ENCODE results near the gene MTG2.

Gene MTG2

DNA sequence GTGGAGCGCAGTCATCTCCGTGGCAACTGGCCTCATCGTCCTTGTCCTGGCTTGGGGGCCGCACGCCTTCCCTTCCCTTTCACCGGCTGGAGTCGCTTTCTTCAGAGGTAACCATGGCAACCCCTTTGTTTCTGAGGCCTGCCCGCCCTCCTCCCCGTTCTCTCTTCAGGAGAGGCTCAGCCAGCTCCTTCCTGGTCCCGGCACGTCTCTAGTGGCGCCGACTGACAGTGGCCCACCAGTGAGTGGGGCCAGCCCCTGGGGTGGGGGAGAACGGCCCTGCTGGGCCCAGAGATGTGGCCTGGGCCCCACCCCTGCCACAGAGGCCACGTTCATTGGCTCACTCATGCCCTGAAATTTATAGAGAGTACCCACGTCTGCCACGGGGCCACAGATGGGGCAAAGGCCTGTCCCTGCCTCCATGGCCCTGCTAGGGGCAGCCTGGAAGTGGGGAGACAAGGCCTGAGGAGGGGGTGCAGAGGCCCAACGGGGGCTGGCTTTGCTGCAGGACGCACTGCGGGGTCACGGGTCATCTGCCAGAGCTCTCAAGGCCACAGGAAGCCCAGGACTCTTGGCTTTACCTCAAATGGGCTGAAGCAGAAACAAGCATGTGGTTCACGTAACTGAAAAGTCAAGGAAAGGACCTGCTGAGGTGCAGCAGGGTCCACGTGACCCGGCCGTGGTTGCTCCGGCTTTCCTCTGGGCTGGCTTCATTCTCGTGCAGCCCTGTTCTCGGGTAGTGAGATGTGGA, 54.1 kb downstream of the MTG2 start:
- DNase-seq = no peak

- DNase-seq = no peak
Observed at GRCh38 chr20:62237514-62237800, 54.6 kb downstream of the MTG2 start.

GRCh38 chr20:62237801-62238568, 55.2 kb downstream of the MTG2 start, which contains the start of gene OSBPL2:
TSS of gene OSBPL2 (plus strand) at chr20:62238521. CDS start at chr20:62256185, 17,664 bp downstream.
- DNase-seq = peak; percentile 98

DNA sequence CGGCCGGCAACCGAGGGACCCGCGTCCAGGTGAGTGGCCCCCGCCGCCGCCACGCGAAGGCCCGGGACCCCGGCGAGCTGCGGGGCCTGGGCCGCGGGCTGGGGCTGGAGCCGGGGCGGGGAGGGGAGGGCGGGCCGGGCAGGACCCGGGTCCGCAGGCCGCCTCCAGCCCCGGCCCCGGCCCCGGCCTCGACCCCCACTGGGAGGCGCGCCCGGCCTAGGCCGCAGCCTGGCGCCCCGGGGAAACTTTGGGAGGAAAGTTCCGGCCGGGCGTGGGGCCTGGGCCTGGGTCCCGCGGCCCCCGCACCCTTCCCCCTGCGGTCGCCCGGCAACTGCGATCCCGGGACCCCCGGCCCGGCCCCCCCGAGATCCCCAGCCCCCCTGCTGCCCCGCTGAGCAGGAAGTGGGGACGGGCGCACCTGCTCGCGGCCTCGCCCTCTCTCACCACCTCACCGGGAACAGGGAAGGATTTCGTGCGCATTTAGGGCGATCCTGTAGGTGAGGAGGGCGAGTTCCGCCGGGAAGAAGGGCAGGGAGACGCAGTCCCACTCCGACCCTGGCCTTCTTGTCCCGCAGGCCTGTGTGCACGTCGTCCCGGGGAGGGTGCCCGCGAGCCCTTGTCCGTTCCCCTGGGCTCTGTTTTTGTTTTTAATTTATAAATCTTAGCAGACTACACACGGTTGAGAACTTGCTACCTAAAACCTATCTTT, 55.9 kb downstream of the MTG2 start:
- DNase-seq = no peak

DNA sequence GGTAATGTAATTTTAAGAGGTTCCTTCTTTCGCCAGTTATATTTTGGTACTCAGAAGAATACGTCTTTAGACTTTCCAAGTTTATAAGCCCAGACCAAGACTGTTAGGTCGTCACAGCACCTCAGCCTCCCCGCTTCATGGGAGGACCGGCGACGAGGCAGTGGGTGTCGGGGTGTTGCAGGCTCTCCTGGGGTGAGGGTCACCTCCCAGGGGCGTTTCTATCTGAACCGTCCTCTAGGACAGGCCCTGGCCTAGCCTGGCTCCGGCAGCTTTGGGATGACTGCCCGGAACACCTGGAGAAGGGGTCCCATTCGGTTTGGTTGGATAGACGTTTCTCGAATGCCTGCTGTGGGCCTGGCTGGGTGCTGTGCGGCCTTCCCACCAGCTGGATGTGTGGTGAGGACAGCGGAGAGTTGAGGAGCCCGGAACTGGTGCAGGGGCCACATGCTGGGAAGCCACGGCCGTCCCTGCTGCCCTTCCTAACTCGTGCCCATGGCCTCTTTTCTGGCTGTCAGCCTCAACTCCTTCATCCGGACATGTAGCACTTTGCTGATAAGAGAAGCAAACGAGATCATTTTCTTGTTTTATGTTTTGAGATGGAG, 56.6 kb downstream of the MTG2 start:
- no peak for DNase-seq

DNA sequence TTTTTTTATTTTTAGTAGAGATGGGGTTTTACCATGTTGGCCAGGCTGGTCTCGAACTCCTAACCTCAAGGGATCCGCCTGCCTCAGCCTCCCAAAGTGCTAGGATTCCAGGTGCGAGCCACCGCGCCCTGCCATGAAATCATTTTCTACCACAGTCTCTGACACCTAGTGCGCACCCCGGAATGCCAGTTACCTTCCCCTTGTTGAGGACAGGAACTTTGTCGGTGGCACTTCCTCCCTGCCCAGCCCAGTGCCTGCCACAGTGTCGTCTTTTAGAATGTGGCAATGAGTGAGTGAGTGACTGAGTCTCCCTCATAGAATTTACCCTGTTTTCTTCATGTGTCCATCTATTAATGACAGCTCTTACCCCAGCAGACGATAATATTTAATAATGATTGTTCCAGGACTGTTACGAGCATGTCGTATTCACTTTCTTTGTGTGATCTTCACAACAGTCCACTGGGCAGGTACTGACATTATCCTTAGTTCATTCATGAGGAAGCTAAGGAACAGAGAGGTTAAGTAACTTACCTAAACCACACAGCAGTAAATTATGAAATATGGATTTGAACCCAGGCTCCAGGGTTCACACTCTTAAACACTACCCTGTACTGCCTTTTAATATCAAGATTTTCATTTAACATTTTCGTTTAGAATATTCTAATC, 57.3 kb downstream of the MTG2 start:
- no peak for DNase-seq

GRCh38 chr20:62241506-62241905, 58.7 kb downstream of the MTG2 start:
- no peak for DNase-seq

GRCh38 chr20:62242176-62242575, 59.3 kb downstream of the MTG2 start:
- no peak for DNase-seq

DNA sequence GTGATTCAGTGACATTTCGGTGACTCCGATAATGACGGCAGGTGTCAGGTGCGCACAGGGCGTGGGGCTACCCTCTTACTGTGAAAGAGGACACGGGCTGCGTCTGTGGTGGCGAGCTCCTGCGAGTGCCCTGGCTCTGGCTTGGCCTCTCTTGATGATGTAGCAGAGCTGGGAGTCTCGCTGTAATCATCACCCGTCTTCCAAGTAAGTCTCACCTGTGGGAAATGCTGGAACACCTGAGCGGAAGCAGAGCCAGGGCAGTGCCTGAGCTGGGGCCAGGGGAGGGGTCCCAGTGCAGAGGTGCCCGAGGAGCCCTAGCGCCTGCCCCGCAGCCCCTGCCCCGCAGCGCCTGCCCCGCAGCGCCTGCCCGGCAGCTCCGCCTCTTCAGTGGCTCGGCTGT, 60.3 kb downstream of the MTG2 start:
- no peak for DNase-seq

DNA sequence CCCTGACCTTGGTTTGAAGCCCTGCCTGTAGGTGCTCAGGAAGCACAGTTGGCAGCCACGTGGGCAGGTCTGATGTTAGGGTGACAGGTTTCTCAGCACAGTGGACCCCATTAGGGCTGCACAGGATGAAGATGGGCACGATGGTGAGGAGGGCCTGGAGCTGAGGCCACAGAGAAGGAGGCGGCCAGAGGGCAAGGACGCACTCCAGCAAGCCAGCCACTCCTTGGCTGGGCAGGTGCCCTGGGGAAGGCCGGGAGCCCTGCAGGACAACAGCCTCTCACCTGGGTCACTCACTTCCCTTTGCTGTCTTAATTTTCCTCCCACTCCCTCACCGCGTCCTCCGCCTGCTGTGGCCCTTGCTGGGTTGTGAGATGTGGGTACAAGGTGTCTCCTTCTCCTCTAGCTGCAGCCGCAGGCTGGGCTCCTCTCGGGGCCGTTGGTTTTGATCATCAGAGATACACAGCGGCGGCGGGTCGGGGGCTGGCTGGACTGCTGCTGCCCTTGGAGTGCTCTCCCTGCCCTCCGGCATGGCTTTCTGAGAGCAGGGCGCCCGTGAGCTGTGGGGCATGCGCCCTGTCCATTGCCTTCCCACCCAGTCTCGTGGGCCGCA, 61.2 kb downstream of the MTG2 start:
- DNase-seq = no peak

GRCh38 chr20:62244644-62245108, 61.8 kb downstream of the MTG2 start:
- DNase-seq = no peak

GRCh38 chr20:62245911-62246280, 63.1 kb downstream of the MTG2 start:
- no peak for DNase-seq

- no peak for DNase-seq
Observed at GRCh38 chr20:62246431-62246830, 63.6 kb downstream of the MTG2 start.

DNA sequence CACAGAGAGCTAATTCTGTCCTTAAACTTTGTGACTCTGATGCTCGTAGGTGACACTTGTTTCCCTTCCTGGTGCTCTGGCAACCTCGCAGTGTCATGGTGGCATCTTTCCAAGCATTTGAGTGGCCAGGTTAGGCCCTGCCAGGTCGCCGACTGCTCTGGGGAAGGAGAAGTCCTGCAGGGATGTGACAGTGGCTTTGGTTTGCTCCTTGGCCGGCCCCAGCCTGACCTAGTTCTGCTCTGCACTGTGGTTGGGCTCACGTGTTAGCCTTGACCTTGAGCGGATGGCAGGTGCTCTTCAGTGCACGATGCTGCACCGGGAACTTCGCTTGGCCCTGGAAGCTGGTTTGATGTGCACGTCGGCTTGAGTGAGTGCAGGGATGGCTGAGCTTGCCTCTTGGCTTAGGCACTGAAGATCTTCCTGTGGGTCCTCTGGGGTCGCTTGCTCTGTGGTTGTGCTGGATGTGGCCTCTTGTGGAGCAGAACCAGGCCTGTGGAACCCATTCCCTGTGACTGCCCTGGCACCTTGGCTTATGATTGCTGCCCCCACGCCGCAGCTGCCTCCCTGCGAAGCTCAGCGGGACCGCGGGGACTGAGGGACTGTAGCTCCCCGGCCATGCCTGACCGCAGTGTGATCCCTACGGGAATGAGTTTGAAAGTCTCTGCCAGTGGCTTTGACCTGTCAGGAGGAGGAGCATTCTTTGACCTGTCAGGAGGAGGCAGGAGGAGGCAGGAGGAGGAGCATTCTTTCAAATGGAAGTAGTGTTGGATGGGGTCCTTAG, 64.2 kb downstream of the MTG2 start:
- DNase-seq = no peak

DNA sequence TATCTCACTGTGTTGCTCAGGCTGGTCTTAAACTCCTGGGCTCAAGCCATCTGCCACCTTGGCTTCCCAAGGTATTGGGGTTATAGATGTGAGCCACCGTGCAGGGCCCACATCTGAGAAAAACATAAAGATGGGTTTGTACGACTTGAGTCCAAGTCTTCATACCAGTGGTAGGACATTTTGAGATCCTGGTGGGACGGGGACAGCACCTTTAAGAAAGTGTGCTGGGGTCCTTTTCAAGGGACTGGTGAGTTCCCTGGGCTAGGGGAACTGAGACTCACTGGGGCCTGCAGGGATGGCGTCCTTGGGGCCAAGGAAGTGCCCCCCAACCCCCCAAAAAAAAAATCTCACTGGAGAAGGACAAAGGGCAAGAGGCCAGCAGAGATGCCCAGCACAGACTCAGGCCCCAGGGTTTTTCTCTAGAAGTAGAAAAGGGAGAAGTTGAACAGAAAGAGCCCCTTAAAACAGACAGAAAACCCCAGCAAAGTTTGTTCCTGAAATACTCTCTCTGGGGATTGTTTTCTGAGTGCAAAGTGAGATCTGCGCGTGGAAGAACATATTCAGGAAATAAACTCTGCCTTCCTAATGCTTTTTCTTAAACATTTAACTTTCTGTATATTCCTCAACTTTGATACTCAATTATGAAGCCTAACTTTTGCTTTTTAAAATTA, 66.2 kb downstream of the MTG2 start:
- DNase-seq = no peak

GRCh38 chr20:62252342-62252966, 69.6 kb downstream of the MTG2 start:
- DNase-seq = no peak
